ENCODE measurements around the gene TRIM5.

DNA sequence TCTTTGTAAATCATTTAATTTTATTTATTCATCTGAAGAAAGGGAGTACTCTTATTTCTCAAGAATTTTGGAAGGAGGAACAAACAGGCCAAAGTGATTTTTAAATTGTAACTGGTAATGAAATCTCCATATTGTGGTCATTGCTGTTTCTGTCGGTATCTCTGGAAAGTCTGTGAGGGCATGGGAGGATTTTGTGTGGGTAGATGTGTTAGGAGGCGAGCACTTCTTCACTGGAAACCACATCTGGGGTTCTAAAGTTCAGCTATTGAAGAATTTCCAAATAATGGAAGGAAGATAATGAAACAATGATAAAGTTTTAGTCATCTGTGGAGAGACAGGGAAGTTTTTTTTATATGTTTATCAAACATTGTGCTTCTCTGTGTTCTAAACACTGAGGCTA lies 53.5 kb downstream of the TRIM5 start:
- TF ChIP-seq, protein P1, sequence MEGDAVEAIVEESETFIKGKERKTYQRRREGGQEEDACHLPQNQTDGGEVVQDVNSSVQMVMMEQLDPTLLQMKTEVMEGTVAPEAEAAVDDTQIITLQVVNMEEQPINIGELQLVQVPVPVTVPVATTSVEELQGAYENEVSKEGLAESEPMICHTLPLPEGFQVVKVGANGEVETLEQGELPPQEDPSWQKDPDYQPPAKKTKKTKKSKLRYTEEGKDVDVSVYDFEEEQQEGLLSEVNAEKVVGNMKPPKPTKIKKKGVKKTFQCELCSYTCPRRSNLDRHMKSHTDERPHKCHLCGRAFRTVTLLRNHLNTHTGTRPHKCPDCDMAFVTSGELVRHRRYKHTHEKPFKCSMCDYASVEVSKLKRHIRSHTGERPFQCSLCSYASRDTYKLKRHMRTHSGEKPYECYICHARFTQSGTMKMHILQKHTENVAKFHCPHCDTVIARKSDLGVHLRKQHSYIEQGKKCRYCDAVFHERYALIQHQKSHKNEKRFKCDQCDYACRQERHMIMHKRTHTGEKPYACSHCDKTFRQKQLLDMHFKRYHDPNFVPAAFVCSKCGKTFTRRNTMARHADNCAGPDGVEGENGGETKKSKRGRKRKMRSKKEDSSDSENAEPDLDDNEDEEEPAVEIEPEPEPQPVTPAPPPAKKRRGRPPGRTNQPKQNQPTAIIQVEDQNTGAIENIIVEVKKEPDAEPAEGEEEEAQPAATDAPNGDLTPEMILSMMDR (IDR thresholded peaks at IDR 0.05; ENCODE audit: low read depth, low read length), result no peak
- TF ChIP-seq EZH2phosphoT487 (IDR thresholded peaks at IDR 0.05; ENCODE audit: low read depth), result no peak
